ENCODE data around the gene BRPF1.

Gene BRPF1

GRCh38 chr3:9703736-9704346 lies 27.7 kb upstream of the BRPF1 start, which contains the start of gene CPNE9:
TSS of gene CPNE9 (plus strand) at chr3:9703833. CDS start at chr3:9703997, 164 bp downstream.
- no peak for DNase-seq (ENCODE audit: low read depth in 2 of 2)

GRCh38 chr3:9704347-9705322 lies 26.9 kb upstream of the BRPF1 start:
- DNase-seq (ENCODE audit: low read depth in 2 of 2) = no peak

GRCh38 chr3:9710174-9710739 lies 21.3 kb upstream of the BRPF1 start:
- no peak for DNase-seq (ENCODE audit: low read depth in 2 of 2)

GRCh38 chr3:9712415-9712814 lies 19.1 kb upstream of the BRPF1 start:
- no peak for DNase-seq (ENCODE audit: low read depth in 2 of 2)

GRCh38 chr3:9713142-9713541 lies 18.4 kb upstream of the BRPF1 start:
- DNase-seq (ENCODE audit: low read depth in 2 of 2) = no peak

- no peak for DNase-seq (ENCODE audit: low read depth in 2 of 2)
Measured at GRCh38 chr3:9715136-9715535, 16.4 kb upstream of the BRPF1 start.

- DNase-seq (ENCODE audit: low read depth in 2 of 2) = no peak
Measured at GRCh38 chr3:9715764-9716437, 15.6 kb upstream of the BRPF1 start.

GRCh38 chr3:9716801-9717555 lies 14.6 kb upstream of the BRPF1 start:
- DNase-seq (ENCODE audit: low read depth in 2 of 2) = no peak

- DNase-seq (ENCODE audit: low read depth in 2 of 2) = no peak
Measured at GRCh38 chr3:9717563-9717962, 14.0 kb upstream of the BRPF1 start.

- DNase-seq (ENCODE audit: low read depth in 2 of 2) = no peak
Measured at GRCh38 chr3:9718118-9718517, 13.4 kb upstream of the BRPF1 start.

GRCh38 chr3:9721015-9721699 lies 10.4 kb upstream of the BRPF1 start:
- DNase-seq (ENCODE audit: low read depth in 2 of 2) = no peak

- DNase-seq (ENCODE audit: low read depth in 2 of 2) = no peak
Measured at GRCh38 chr3:9721700-9722060, 9.9 kb upstream of the BRPF1 start.

- no peak for DNase-seq (ENCODE audit: low read depth in 2 of 2)
Measured at GRCh38 chr3:9725775-9726515, 5.6 kb upstream of the BRPF1 start.

- DNase-seq (ENCODE audit: low read depth in 2 of 2) = no peak
Measured at GRCh38 chr3:9727041-9727595, 4.4 kb upstream of the BRPF1 start.

- no peak for DNase-seq (ENCODE audit: low read depth in 2 of 2)
Measured at GRCh38 chr3:9727743-9728142, 3.8 kb upstream of the BRPF1 start.

GRCh38 chr3:9729419-9729818 lies 2.1 kb upstream of the BRPF1 start:
- no peak for DNase-seq (ENCODE audit: low read depth in 2 of 2)

- DNase-seq (ENCODE audit: low read depth in 2 of 2) = no peak
Measured at GRCh38 chr3:9730657-9731205, 804 bp upstream of the BRPF1 start.

- DNase-seq (ENCODE audit: low read depth in 2 of 2) = no peak
Measured at GRCh38 chr3:9732080-9732739, 675 bp downstream of the BRPF1 start.

GRCh38 chr3:9732740-9733115 lies 1.2 kb downstream of the BRPF1 start:
- DNase-seq (ENCODE audit: low read depth in 2 of 2) = no peak
